ENCODE measurements around the gene MDM4.

DNA sequence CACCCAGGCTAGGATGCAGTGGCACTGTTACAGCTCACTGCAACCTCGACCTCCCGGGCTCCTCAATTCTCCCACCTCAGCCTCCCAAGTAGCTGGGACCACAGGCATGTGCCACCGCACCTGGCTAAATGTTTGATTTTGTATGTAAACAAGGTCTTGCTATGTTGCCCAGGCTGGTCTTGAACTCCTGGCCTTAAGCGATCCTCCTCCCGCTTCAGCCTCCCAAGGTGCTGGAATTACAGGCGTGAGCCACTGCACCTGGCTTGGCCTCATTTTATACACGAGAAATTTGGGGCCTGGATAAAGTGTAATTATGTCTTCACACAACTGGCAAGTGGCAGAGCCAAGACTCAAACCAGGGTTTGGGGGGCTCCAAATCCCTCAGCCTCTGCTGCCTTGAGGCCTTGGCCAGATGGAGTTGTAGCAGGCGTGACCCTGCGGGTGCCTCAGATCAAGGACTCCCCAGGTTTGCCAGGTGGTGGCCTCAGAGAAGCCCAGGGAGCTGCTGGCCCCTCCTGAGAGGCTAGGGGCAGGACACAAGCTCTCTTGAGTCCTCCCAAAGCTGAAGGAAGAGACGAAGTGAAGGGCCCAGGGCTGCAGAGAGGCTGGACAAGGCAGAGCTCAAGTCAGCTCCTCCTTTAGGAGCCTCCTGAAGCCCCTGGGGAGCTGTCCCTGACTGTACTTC lies 61.7 kb downstream of the MDM4 start:
- TF ChIP-seq, protein P1, sequence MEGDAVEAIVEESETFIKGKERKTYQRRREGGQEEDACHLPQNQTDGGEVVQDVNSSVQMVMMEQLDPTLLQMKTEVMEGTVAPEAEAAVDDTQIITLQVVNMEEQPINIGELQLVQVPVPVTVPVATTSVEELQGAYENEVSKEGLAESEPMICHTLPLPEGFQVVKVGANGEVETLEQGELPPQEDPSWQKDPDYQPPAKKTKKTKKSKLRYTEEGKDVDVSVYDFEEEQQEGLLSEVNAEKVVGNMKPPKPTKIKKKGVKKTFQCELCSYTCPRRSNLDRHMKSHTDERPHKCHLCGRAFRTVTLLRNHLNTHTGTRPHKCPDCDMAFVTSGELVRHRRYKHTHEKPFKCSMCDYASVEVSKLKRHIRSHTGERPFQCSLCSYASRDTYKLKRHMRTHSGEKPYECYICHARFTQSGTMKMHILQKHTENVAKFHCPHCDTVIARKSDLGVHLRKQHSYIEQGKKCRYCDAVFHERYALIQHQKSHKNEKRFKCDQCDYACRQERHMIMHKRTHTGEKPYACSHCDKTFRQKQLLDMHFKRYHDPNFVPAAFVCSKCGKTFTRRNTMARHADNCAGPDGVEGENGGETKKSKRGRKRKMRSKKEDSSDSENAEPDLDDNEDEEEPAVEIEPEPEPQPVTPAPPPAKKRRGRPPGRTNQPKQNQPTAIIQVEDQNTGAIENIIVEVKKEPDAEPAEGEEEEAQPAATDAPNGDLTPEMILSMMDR (IDR thresholded peaks at IDR 0.05): no peak
- no peak for TF ChIP-seq POLR2A (IDR thresholded peaks at IDR 0.05)
